Aorta (tissue), 5 donors: ENCODE measurements around the gene MTX1. TPM values are rescaled to one million over a fixed set of nuclear protein-coding genes. Genes with fewer than 3 reads are reported as not detected.
A peak's percentile ranks its signal among the peaks of the same experiment; 100 is the strongest.
"Not testable (repeated sequence)": the region's sequence is repeated elsewhere in the genome, so short reads cannot be mapped to it uniquely, and the experiment has no call there.

Experiments used
- ATAC-seq: fragments of 200-7000 bp; cut with Tn5 transposase; one replicate; pipeline ENCODE4 v1.9.1; 2022; ENCODE audit warnings: moderate library complexity; ENCODE audit not compliant: low FRiP score
- DNase-seq, 2 donors: peaks; one replicate each; pipeline ENCODE4 v3.0.0-alpha.2; 2020
- H3K27ac ChIP-seq, 2 donors: one replicate each; pipeline ENCODE4 v1.5.1; 2013; ENCODE audit warnings: low read length in 2 of 2, mild to moderate bottlenecking in 2 of 2, moderate library complexity in 2 of 2, control low read depth in 1 of 2, inconsistent platforms in 1 of 2, low read depth in 1 of 2
- H3K27me3 ChIP-seq, 2 donors: one replicate each; pipeline ENCODE4 v1.6.1; 2013; ENCODE audit warnings: control low read depth in 1 of 2, low read length in 1 of 2, mild to moderate bottlenecking in 1 of 2, moderate library complexity in 1 of 2; ENCODE audit not compliant: insufficient read depth in 2 of 2, control insufficient read depth in 1 of 2
- H3K36me3 ChIP-seq, 2 donors: one replicate each; pipeline ENCODE4 v1.6.1; 2013; ENCODE audit warnings: control low read depth in 1 of 2, low read length in 1 of 2, mild to moderate bottlenecking in 1 of 2; ENCODE audit not compliant: insufficient read depth in 2 of 2, control insufficient read depth in 1 of 2
- H3K4me1 ChIP-seq, 2 donors: one replicate each; pipeline ENCODE4 v1.6.1; 2013; ENCODE audit warnings: low read length in 2 of 2, control low read depth in 1 of 2, mild to moderate bottlenecking in 1 of 2, moderate library complexity in 1 of 2; ENCODE audit not compliant: insufficient read depth in 2 of 2, control insufficient read depth in 1 of 2
- H3K4me3 ChIP-seq, 2 donors: one replicate each; pipeline ENCODE4 v1.5.1; 2013; ENCODE audit warnings: low read length in 2 of 2, control low read depth in 1 of 2, mild to moderate bottlenecking in 1 of 2
- H3K9me3 ChIP-seq: one replicate; pipeline ENCODE4 v1.6.1; 2013; ENCODE audit warnings: mild to moderate bottlenecking, low read length; ENCODE audit not compliant: control insufficient read depth
- WGBS, 2 donors: extraction: QIAGEN DNeasy Blood & Tissue Kit; methylation state at CpG; one replicate each; pipeline ENCODE4 v1.1.7; 2013; 5-methylcytosine and 5-hydroxymethylcytosine counted together
- intact Hi-C, 2 donors: fragments of 100-400 bp; cut with DNase I; formaldehyde crosslinking; loops; one replicate each; pipeline versions ENCODE4 v1.14.2 to v1.15.0; 2022
- polyA plus RNA-seq, 2 donors: library from polyadenylated mRNA; stranded (reverse); fragments of 200-250 nt; gene quantifications; one replicate each; pipeline ENCODE4 v1.2.3, GENCODE V29; 2013
- total RNA-seq, 2 donors: library from RNA; stranded (reverse); fragmentation: NEBNext Ultra II Directional; extraction: Animal tissue kit (Norgen Biotek cat#: 25700); gene quantifications; one replicate each; pipeline ENCODE4 v1.2.1, GENCODE V29; 2021
- donor health status: healthy with polysubstance abuse.
- donor health status: Bipolar disorder and iron deficiency.
- donor health status: DM: no; HTN: no; CAD: no.
- donor health status: DM: no; HTN: no; CAD: no.
- donor health status: DM: yes; HTN: yes; CAD: no.

The MTX1 gene
- total and polyA plus RNA-seq, 4 donors = 20.3 to 52.9 (median 23.8) TPM

DNA sequence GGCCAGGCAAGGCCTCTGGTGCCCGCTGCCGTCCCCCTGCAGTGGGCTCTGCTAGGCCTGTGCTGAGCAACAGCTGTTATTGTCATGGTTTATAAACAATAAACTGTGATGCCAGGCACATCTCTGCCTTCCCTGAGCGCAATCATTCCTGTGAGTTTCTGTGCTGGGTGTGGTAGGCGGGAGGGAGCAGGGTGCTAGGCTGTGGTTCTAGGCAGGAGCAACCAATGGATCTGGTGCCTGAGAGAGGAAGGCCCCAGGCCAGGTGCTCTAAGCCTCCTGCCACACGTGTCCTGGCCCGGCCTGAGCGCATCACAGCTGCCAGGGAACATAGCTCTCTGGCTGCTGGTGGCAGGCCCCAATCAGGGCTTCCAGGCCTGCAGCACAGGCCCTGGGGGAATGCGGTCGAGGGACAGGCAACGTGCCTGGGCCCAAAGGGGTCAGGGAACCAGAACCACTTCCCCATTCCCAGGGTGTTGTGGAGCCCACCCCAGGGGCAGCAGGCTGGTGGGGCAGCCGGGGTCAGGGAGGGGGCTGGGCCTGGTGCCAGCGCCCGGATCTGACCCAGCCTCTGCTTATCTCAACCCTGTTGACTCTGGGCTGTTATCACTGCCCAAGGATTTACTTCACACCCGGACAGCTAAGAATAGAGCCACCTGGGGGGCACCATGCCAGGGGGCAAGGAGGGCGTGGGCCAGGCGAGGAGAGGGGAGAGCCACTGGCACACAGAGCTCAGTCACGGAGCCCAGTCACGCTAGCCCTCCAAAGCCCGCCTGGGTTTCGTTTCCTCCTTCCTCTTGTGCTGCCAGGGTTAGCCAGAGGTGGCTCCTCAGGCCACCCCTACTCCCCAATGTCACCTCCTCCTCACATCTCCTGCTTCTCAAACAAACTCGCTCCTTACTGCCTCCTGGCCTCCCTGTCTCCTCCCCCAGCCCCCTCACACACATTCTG is 23.4 kb upstream of the MTX1 start:
- Histone ChIP-seq H3K36me3 (no peaks in the 10 kb centered on the region), H3K27ac (no peak overlapping the region), H3K9me3 (no peaks in the 10 kb centered on the region), H3K27me3 (no peaks in the 10 kb centered on the region), H3K4me3 (no peak overlapping the region), H3K4me1 (no peaks in the 10 kb centered on the region)
- DNase-seq = peak; percentile 77 to 81
- peak; percentile 50 for ATAC-seq
- intact Hi-C loops = no loop called here
- WGBS, 2 donors = 62 to 65% methylated on average over 20 to 21 of the region's 21 CpGs

DNA sequence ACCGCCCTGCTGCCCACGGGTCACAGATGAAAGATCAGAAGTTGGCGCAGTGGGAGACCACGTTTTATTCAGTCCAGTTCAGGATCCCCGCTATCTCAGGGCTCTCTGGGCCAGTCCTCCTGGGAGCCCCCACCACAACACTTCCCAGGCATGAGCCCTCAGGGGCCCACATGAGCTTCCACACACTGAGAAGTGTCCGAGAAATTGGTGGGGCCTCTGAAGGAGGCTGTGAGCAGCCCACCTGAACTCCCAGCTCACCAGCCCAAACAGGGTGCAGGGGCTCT is 22.8 kb upstream of the MTX1 start:
- DNase-seq = peak in 1 of 2 donors; percentile 60
- intact Hi-C loops = no loop called here
- Histone ChIP-seq H3K27ac (no peak overlapping the region), H3K9me3 (no peaks in the 10 kb centered on the region), H3K27me3 (no peaks in the 10 kb centered on the region), H3K36me3 (no peaks in the 10 kb centered on the region), H3K4me1 (no peaks in the 10 kb centered on the region), H3K4me3 (no peak overlapping the region)
- ATAC-seq = no peak
- WGBS, 2 donors = 74 to 85% methylated on average over 6 of the region's 6 CpGs

DNA sequence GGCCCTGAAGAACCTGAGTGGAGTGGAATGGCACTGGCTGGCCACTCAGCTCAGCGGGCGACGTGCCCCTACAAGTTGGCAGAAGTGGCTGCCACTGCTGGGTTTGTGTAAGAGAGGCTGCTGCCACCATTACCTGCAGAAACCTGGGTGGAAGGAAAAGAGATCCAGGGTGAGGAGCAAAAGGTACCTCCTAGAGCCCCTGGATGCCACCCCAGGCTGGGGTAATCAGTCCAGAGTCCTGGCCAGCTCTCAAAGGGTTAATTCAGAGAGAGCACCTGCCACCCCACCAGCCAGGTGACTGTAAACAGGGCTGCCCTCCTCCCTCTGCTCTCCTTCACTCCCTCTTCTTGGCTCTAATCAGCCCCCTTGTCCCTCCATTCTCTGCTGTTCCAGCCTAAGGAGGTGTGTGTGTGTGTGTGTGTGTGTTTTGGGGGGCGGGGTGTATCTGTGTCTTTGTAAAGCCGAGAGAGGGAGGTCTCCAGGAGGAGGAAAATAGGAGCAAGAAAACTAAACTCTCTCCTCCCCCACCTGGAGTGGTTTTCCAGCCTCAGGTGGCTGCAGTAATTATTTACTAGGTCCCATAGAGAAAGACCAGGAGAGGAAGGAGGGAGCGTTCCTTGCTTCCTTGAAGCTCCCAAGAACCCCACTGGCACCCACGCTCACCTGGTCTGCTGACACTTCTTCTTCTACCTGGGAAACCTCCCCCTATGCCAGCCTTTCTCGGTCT is 22.3 kb upstream of the MTX1 start:
- Histone ChIP-seq H3K4me1 (no peaks in the 10 kb centered on the region), H3K27ac (no peak overlapping the region), H3K27me3 (no peaks in the 10 kb centered on the region), H3K9me3 (no peaks in the 10 kb centered on the region), H3K36me3 (no peaks in the 10 kb centered on the region), H3K4me3 (no peak overlapping the region)
- DNase-seq (peak in 1 of 2 donors; percentile 32), ATAC-seq (no peak)
- intact Hi-C loops = no loop called here
- WGBS, 2 donors = 72 to 78% methylated on average over 8 of the region's 8 CpGs

DNA sequence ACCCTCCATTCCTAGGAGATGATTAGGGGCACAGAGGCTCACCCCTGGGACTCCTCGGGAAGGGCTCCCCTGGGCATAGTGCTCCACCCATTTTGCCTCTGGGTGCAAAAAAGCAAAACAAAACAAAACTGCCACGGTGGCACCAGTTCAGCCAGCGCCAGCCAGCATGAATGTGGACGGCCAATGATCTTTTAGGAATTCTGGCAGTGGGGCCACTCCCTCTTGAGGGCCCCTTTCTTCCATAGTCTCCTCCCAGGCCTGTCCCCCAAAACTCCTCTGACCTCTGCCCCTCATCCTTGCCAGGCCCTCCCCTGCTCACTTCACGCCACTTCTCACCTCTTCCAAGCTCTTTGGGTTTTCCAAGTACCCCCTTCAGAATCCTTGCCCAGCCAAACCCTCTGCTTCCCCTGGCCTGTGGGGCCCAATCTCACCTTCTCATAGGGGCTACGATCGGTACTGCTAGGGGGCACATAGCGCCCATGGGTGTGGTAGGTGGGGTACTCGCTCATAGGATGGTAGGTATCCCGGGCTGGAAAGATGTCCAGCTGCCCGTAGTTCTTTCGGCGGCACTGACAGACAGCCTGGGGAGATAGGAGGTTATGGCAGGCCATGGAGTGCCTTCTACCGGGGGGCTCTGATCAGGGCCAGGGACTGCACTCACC is 21.6 kb upstream of the MTX1 start:
- peak; percentile 6 for ATAC-seq
- H3K27me3 ChIP-seq = no peaks in the 10 kb centered on the region
- H3K9me3 ChIP-seq = no peaks in the 10 kb centered on the region
- H3K4me3 ChIP-seq = no peak overlapping the region
- 71 to 75% methylated on average over 14 of the region's 14 CpGs for WGBS, 2 donors
- H3K36me3 ChIP-seq = no peaks in the 10 kb centered on the region
- no peaks in the 10 kb centered on the region for H3K4me1 ChIP-seq
- intact Hi-C loops = no loop called here
- no peak overlapping the region for H3K27ac ChIP-seq
- DNase-seq = peak; percentile 30 to 61

DNA sequence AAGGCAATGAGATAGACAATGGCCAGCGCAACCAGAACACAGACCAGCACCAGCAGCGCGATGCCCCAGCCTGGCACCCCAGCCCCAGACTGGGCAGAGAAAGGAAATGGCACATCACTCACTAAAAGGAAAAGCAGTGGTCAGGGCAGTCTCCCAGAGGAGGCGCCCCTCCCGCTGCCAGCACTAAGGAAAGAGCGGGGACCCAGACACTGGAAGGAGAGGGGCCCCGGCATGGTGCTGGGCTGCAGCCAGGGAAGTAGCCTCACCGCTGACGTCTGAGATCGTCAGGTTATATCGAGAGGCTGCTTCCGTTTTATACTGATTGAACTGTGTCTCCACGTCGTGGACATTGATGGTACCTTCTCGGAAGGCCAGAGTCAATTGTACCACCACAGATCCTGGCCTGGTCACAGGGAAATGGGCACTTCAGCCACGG is 21.0 kb upstream of the MTX1 start:
- WGBS, 2 donors = 73 to 76% methylated on average over 16 of the region's 16 CpGs
- intact Hi-C loops = no loop called here
- no peak overlapping the region for H3K27ac ChIP-seq
- no peaks in the 10 kb centered on the region for H3K36me3 ChIP-seq
- DNase-seq (peak; percentile 37 to 52), ATAC-seq (peak; percentile 12)
- no peaks in the 10 kb centered on the region for H3K27me3 ChIP-seq
- no peaks in the 10 kb centered on the region for H3K9me3 ChIP-seq
- no peaks in the 10 kb centered on the region for H3K4me1 ChIP-seq
- H3K4me3 ChIP-seq = no peak overlapping the region

GRCh38 chr1:155188268-155188667 is 20.2 kb upstream of the MTX1 start:
- Histone ChIP-seq H3K27ac (no peak overlapping the region), H3K9me3 (no peaks in the 10 kb centered on the region), H3K36me3 (no peaks in the 10 kb centered on the region), H3K4me1 (no peaks in the 10 kb centered on the region), H3K4me3 (no peak overlapping the region), H3K27me3 (no peaks in the 10 kb centered on the region)
- intact Hi-C loops = no loop called here
- DNase-seq = peak; percentile 30 to 67
- ATAC-seq = no peak
- WGBS, 2 donors = 85 to 87% methylated on average over 11 to 14 of the region's 14 CpGs

DNA sequence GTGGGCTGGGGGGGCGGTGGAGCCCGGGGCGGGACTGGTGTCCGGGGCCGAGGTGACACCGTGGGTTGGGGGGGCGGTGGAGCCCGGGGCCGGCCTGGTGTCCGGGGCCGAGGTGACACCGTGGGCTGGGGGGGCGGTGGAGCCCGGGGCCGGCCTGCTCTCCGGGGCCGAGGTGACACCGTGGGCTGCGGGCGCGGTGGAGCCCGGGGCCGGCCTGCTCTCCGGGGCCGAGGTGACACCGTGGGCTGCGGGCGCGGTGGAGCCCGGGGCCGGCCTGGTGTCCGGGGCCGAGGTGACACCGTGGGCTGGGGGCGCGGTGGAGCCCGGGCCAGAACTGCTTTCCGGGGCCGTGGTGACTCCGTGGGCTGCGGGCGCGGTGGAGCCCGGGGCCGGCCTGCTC is 18.6 kb upstream of the MTX1 start:
- not testable (repeated sequence) for H3K36me3 ChIP-seq, ATAC-seq, H3K4me1 ChIP-seq, H3K27ac ChIP-seq, H3K9me3 ChIP-seq, H3K4me3 ChIP-seq, H3K27me3 ChIP-seq
- whole genome bisulfite sequencing, 2 donors = 94 to 96% methylated on average over 22 to 25 of the region's 45 CpGs
- intact Hi-C loops = loop anchor here (5.0 kb wide), 3 partner anchors 37 to 132 kb away; partner anchors contain the start of genes FDPS (in 1 of the 2) and RUSC1 (in 1 of the 2)
- peak; percentile 45 to 67 for DNase-seq

GRCh38 chr1:155191904-155192303 is 16.6 kb upstream of the MTX1 start:
- 92 to 94% methylated on average over 17 of the region's 17 CpGs for WGBS, 2 donors
- ATAC-seq (no peak), DNase-seq (no peak)
- intact Hi-C loops = loop anchor here (5.0 kb wide), 3 partner anchors 35 to 130 kb away; partner anchors contain the start of genes FDPS (in 1 of the 2) and RUSC1 (in 1 of the 2)
- peaks cover 0 to under 1% of the 10 kb centered on the region in 2 donors for H3K36me3 ChIP-seq
- no peaks in the 10 kb centered on the region for H3K4me1 ChIP-seq
- no peak overlapping the region for H3K4me3 ChIP-seq
- no peaks in the 10 kb centered on the region for H3K27me3 ChIP-seq
- H3K9me3 ChIP-seq = no peaks in the 10 kb centered on the region
- no peak overlapping the region for H3K27ac ChIP-seq
